Measurements from ENCODE around the gene SPTBN4.

DNA sequence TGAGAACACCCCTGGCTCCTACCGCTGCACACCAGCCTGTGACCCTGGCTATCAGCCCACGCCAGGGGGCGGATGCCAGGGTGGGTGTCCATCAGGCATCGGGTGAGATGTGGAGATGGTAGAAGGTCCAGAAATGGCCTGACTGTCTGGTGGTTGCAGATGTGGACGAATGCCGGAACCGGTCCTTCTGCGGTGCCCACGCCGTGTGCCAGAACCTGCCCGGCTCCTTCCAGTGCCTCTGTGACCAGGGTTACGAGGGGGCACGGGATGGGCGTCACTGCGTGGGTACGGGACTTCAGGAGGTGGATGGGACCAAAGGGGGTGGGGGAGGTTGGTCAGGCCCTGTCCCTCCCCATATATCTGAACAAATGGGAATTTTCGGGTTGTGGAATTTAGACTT lies 150.1 kb downstream of the SPTBN4 start:
- TF ChIP-seq ZNF670 (tag by site-specific recombination; IDR thresholded peaks at IDR 0.05; ENCODE audit: low read depth) (no peak), ZNF510 (tag by site-specific recombination; IDR thresholded peaks at IDR 0.05; ENCODE audit: insufficient replicate concordance) (no peak), ZNF658 (tag by site-specific recombination; IDR thresholded peaks at IDR 0.05) (no peak), ZXDB (tag by site-specific recombination; IDR thresholded peaks at IDR 0.05) (no peak), ZNF274 (IDR thresholded peaks at IDR 0.05; ENCODE audit: low read length) (no peak), ZNF274 (tag by site-specific recombination; IDR thresholded peaks at IDR 0.05; ENCODE audit: borderline replicate concordance) (no peak), ZNF114 (tag by site-specific recombination; IDR thresholded peaks at IDR 0.05) (no peak)
- TF ChIP-seq, protein P1, sequence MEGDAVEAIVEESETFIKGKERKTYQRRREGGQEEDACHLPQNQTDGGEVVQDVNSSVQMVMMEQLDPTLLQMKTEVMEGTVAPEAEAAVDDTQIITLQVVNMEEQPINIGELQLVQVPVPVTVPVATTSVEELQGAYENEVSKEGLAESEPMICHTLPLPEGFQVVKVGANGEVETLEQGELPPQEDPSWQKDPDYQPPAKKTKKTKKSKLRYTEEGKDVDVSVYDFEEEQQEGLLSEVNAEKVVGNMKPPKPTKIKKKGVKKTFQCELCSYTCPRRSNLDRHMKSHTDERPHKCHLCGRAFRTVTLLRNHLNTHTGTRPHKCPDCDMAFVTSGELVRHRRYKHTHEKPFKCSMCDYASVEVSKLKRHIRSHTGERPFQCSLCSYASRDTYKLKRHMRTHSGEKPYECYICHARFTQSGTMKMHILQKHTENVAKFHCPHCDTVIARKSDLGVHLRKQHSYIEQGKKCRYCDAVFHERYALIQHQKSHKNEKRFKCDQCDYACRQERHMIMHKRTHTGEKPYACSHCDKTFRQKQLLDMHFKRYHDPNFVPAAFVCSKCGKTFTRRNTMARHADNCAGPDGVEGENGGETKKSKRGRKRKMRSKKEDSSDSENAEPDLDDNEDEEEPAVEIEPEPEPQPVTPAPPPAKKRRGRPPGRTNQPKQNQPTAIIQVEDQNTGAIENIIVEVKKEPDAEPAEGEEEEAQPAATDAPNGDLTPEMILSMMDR (tag by site-specific recombination; IDR thresholded peaks at IDR 0.05) = no peak
- TF ChIP-seq, protein P2, sequence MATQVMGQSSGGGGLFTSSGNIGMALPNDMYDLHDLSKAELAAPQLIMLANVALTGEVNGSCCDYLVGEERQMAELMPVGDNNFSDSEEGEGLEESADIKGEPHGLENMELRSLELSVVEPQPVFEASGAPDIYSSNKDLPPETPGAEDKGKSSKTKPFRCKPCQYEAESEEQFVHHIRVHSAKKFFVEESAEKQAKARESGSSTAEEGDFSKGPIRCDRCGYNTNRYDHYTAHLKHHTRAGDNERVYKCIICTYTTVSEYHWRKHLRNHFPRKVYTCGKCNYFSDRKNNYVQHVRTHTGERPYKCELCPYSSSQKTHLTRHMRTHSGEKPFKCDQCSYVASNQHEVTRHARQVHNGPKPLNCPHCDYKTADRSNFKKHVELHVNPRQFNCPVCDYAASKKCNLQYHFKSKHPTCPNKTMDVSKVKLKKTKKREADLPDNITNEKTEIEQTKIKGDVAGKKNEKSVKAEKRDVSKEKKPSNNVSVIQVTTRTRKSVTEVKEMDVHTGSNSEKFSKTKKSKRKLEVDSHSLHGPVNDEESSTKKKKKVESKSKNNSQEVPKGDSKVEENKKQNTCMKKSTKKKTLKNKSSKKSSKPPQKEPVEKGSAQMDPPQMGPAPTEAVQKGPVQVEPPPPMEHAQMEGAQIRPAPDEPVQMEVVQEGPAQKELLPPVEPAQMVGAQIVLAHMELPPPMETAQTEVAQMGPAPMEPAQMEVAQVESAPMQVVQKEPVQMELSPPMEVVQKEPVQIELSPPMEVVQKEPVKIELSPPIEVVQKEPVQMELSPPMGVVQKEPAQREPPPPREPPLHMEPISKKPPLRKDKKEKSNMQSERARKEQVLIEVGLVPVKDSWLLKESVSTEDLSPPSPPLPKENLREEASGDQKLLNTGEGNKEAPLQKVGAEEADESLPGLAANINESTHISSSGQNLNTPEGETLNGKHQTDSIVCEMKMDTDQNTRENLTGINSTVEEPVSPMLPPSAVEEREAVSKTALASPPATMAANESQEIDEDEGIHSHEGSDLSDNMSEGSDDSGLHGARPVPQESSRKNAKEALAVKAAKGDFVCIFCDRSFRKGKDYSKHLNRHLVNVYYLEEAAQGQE (tag by site-specific recombination; IDR thresholded peaks at IDR 0.05) = no peak

Measured in HEK293 (cell line).